Prostate gland (tissue), 2 donors: Measurements from ENCODE around the gene CHFR.

Experiments used
- POLR2A ChIP-seq: fragments of 450-650 bp; IDR thresholded peaks from one replicate; pipeline ENCODE4 v1.6.1; 2016; ENCODE audit warnings: antibody characterized with exemption, mild to moderate bottlenecking
- POLR2AphosphoS5 ChIP-seq: sonication (generic); formaldehyde crosslinking; IDR thresholded peaks from one replicate; pipeline ENCODE4 v1.6.1; 2017; ENCODE audit warnings: antibody characterized with exemption
- TF ChIP-seq, protein P1 (sequence below), 4 experiments: fragments of 200-600 bp in 2 of 4; fragments of 450-650 bp in 2 of 4; sonication (generic) in 2 of 4; IDR thresholded peaks; 1 replicate in 3 of 4; 2 replicates in 1 of 4; pipeline ENCODE4 v1.5.1; 2016 to 2019; ENCODE audit warnings: antibody characterized with exemption in 4 of 4, mild to moderate bottlenecking in 2 of 4, moderate library complexity in 2 of 4

DNA sequence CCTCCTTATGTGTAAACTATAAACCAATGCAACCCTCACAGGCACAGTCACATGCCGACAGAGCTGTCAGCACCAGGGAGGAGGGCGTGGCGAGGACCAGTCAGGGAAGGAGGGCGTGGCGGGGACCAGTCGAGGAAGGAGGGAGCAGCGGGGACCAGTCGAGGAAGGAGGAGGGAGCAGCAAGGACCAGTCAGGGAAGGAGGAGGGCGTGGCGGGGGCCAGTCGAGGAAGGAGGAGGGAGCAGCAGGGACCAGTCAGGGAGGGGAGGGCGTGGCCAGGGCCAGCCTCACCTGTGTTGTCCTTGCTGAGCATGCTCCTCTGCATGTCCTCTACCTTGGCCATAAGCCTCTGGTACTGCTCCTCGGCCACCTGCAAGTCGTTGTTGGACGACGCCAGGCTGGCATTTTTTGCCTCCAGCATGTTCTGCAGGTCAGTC is 83.0 kb downstream of the CHFR start:
- TF ChIP-seq, protein P1, sequence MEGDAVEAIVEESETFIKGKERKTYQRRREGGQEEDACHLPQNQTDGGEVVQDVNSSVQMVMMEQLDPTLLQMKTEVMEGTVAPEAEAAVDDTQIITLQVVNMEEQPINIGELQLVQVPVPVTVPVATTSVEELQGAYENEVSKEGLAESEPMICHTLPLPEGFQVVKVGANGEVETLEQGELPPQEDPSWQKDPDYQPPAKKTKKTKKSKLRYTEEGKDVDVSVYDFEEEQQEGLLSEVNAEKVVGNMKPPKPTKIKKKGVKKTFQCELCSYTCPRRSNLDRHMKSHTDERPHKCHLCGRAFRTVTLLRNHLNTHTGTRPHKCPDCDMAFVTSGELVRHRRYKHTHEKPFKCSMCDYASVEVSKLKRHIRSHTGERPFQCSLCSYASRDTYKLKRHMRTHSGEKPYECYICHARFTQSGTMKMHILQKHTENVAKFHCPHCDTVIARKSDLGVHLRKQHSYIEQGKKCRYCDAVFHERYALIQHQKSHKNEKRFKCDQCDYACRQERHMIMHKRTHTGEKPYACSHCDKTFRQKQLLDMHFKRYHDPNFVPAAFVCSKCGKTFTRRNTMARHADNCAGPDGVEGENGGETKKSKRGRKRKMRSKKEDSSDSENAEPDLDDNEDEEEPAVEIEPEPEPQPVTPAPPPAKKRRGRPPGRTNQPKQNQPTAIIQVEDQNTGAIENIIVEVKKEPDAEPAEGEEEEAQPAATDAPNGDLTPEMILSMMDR (IDR thresholded peaks at IDR 0.05): no peak
- no peak for TF ChIP-seq POLR2A
- TF ChIP-seq POLR2AphosphoS5: no peak
